ENCODE measurements around the gene GHITM. TPM values are rescaled to one million over a fixed set of nuclear protein-coding genes. Genes with fewer than 3 reads are reported as not detected.
"Not testable (repeated sequence)": the region's sequence is repeated elsewhere in the genome, so short reads cannot be mapped to it uniquely, and the experiment has no call there.

The GHITM gene
- polyA plus RNA-seq (ENCODE audit: insufficient read length in 3 of 3), result 100 to 1,000 TPM; 163 to 183 (median 167) TPM
- long read RNA-seq, donor 1, transcript GHITM-201 (9 exons, 2,128 nt), result major isoform, 39 of 67 reads
- long read RNA-seq, donor 1, partial matches to known transcripts, result 28 of 67 reads
- long read RNA-seq, donor 1, other reads (novel, unspliced or antisense), result 0 of 67 reads
- long read RNA-seq, donor 2, transcript GHITM-201 (9 exons, 2,128 nt), result major isoform, 39 of 121 reads
- long read RNA-seq, donor 2, partial matches to known transcripts, result 82 of 121 reads
- long read RNA-seq, donor 2, other reads (novel, unspliced or antisense), result 0 of 121 reads
- long read RNA-seq, donor 3, transcript GHITM-201 (9 exons, 2,128 nt), result major isoform, 84 of 236 reads
- long read RNA-seq, donor 3, partial matches to known transcripts, result 152 of 236 reads
- long read RNA-seq, donor 3, other reads (novel, unspliced or antisense), result 0 of 236 reads
- long read RNA-seq, donor 4, transcript GHITM-201 (9 exons, 2,128 nt), result major isoform, 47 of 130 reads
- long read RNA-seq, donor 4, partial matches to known transcripts, result 83 of 130 reads
- long read RNA-seq, donor 4, other reads (novel, unspliced or antisense), result 0 of 130 reads
- long read RNA-seq, donor 5, result 0 reads
- long read RNA-seq, donor 6, transcript GHITM-201 (9 exons, 2,128 nt), result major isoform, 45 of 155 reads
- long read RNA-seq, donor 6, partial matches to known transcripts, result 110 of 155 reads
- long read RNA-seq, donor 6, other reads (novel, unspliced or antisense), result 0 of 155 reads
- long read RNA-seq, donor 7, transcript GHITM-201 (9 exons, 2,128 nt), result major isoform, 63 of 164 reads
- long read RNA-seq, donor 7, partial matches to known transcripts, result 101 of 164 reads
- long read RNA-seq, donor 7, other reads (novel, unspliced or antisense), result 0 of 164 reads
- long read RNA-seq, donor 8, transcript GHITM-201 (9 exons, 2,128 nt), result major isoform, 108 of 314 reads
- long read RNA-seq, donor 8, partial matches to known transcripts, result 206 of 314 reads
- long read RNA-seq, donor 8, other reads (novel, unspliced or antisense), result 0 of 314 reads
- long read RNA-seq, donor 9, transcript GHITM-201 (9 exons, 2,128 nt), result major isoform, 67 of 157 reads
- long read RNA-seq, donor 9, partial matches to known transcripts, result 90 of 157 reads
- long read RNA-seq, donor 9, other reads (novel, unspliced or antisense), result 0 of 157 reads
- long read RNA-seq, donor 10, transcript GHITM-201 (9 exons, 2,128 nt), result major isoform, 71 of 188 reads
- long read RNA-seq, donor 10, partial matches to known transcripts, result 117 of 188 reads
- long read RNA-seq, donor 10, other reads (novel, unspliced or antisense), result 0 of 188 reads
- long read RNA-seq, donor 11, transcript GHITM-201 (9 exons, 2,128 nt), result major isoform, 51 of 133 reads
- long read RNA-seq, donor 11, partial matches to known transcripts, result 82 of 133 reads
- long read RNA-seq, donor 11, other reads (novel, unspliced or antisense), result 0 of 133 reads
- long read RNA-seq, donor 12, transcript GHITM-201 (9 exons, 2,128 nt), result major isoform, 30 of 62 reads
- long read RNA-seq, donor 12, partial matches to known transcripts, result 32 of 62 reads
- long read RNA-seq, donor 12, other reads (novel, unspliced or antisense), result 0 of 62 reads
- long read RNA-seq, donor 13, result 0 reads
- long read RNA-seq, donor 14, transcript GHITM-201 (9 exons, 2,128 nt), result major isoform, 59 of 127 reads
- long read RNA-seq, donor 14, partial matches to known transcripts, result 68 of 127 reads
- long read RNA-seq, donor 14, other reads (novel, unspliced or antisense), result 0 of 127 reads
- long read RNA-seq, donor 15, transcript GHITM-201 (9 exons, 2,128 nt), result major isoform, 26 of 85 reads
- long read RNA-seq, donor 15, partial matches to known transcripts, result 59 of 85 reads
- long read RNA-seq, donor 15, other reads (novel, unspliced or antisense), result 0 of 85 reads
- long read RNA-seq, donor 16, transcript GHITM-201 (9 exons, 2,128 nt), result major isoform, 168 of 469 reads
- long read RNA-seq, donor 16, partial matches to known transcripts, result 295 of 469 reads
- long read RNA-seq, donor 16, other reads (novel, unspliced or antisense), result 6 of 469 reads

- DNase-seq (ENCODE audit: extremely low read depth in 1 of 11, low read depth in 9 of 11, low spot score in 4 of 11), result peak; percentile 93 to 98 (median 97)
Measured at GRCh38 chr10:84139126-84140035, at the start of gene GHITM. TSS of gene GHITM (plus strand) at chr10:84139509. CDS start at chr10:84141501, 1,992 bp downstream.

GRCh38 chr10:84095811-84096497, 43.4 kb upstream of the GHITM start:
- peak in 3 of 11 donors; percentile 2 to 18 (median 3) for DNase-seq (ENCODE audit: extremely low read depth in 1 of 11, low read depth in 9 of 11, low spot score in 4 of 11)

- peak in 1 of 11 donors; percentile 5 for DNase-seq (ENCODE audit: extremely low read depth in 1 of 11, low read depth in 9 of 11, low spot score in 4 of 11)
Measured at GRCh38 chr10:84097787-84098353, 41.4 kb upstream of the GHITM start.

- no peak for DNase-seq (ENCODE audit: extremely low read depth in 1 of 11, low read depth in 9 of 11, low spot score in 4 of 11)
Measured at GRCh38 chr10:84098667-84099066, 40.6 kb upstream of the GHITM start.

GRCh38 chr10:84101042-84101441, 38.3 kb upstream of the GHITM start:
- no peak for DNase-seq (ENCODE audit: extremely low read depth in 1 of 11, low read depth in 9 of 11, low spot score in 4 of 11)

GRCh38 chr10:84108797-84109196, 30.5 kb upstream of the GHITM start:
- no peak for DNase-seq (ENCODE audit: extremely low read depth in 1 of 11, low read depth in 9 of 11, low spot score in 4 of 11)

GRCh38 chr10:84109772-84110171, 29.5 kb upstream of the GHITM start:
- not testable (repeated sequence) for DNase-seq (ENCODE audit: extremely low read depth in 1 of 11, low read depth in 9 of 11, low spot score in 4 of 11)

- not testable (repeated sequence) for DNase-seq (ENCODE audit: extremely low read depth in 1 of 11, low read depth in 9 of 11, low spot score in 4 of 11)
Measured at GRCh38 chr10:84113468-84113867, 25.8 kb upstream of the GHITM start.

- DNase-seq (ENCODE audit: extremely low read depth in 1 of 11, low read depth in 9 of 11, low spot score in 4 of 11), result no peak
Measured at GRCh38 chr10:84114088-84114667, 25.1 kb upstream of the GHITM start.

GRCh38 chr10:84117204-84117603, 22.1 kb upstream of the GHITM start:
- DNase-seq (ENCODE audit: extremely low read depth in 1 of 11, low read depth in 9 of 11, low spot score in 4 of 11), result not testable (repeated sequence)

- DNase-seq (ENCODE audit: extremely low read depth in 1 of 11, low read depth in 9 of 11, low spot score in 4 of 11), result no peak
Measured at GRCh38 chr10:84117686-84118394, 21.5 kb upstream of the GHITM start.

- DNase-seq (ENCODE audit: extremely low read depth in 1 of 11, low read depth in 9 of 11, low spot score in 4 of 11), result no peak
Measured at GRCh38 chr10:84118395-84119006, 20.8 kb upstream of the GHITM start.

- no peak for DNase-seq (ENCODE audit: extremely low read depth in 1 of 11, low read depth in 9 of 11, low spot score in 4 of 11)
Measured at GRCh38 chr10:84123362-84123761, 15.9 kb upstream of the GHITM start.
